Measurements from ENCODE around the gene DENND4A. TPM values are rescaled to one million over a fixed set of nuclear protein-coding genes. Genes with fewer than 3 reads are reported as not detected.

Gene DENND4A
- total and polyA plus RNA-seq, 9 of the 15 experiments (the other 6 are each of a cell fraction or from before 2014, with no cell fraction given) = 6.8 to 32.3 (median 19.9) TPM

GRCh38 chr15:65818927-65819562, 27.0 kb upstream of the DENND4A start (continued):
- TF ChIP-seq UBTF (IDR thresholded peaks at IDR 0.05; ENCODE audit: borderline replicate concordance in 1 of 2, low read depth in 2 of 2, low read length in 2 of 2) = no peak
- no peak for TF ChIP-seq PTBP1 (IDR thresholded peaks at IDR 0.05; ENCODE audit: low read depth, low read length)
- TF ChIP-seq RUNX1 (IDR thresholded peaks at IDR 0.05; ENCODE audit: low read depth) = no peak
- TF ChIP-seq SMAD4 (CRISPR knock-in tag; conservative IDR thresholded peaks at IDR 0.05) = no peak
- TF ChIP-seq ZKSCAN8 (CRISPR knock-in tag; IDR thresholded peaks at IDR 0.05) = no peak
- TF ChIP-seq CCNT2 (IDR thresholded peaks at IDR 0.05; ENCODE audit: borderline replicate concordance, extremely low read depth, insufficient read length, low read depth, low read length) = no peak
- TF ChIP-seq ZFX (CRISPR knock-in tag; IDR thresholded peaks at IDR 0.05) = no peak
- no peak for TF ChIP-seq ZNF589 (CRISPR knock-in tag; IDR thresholded peaks at IDR 0.05; ENCODE audit: low read depth)
- TF ChIP-seq ZNF23 (CRISPR knock-in tag; IDR thresholded peaks at IDR 0.05) = no peak
- no peak for TF ChIP-seq BRCA1 (IDR thresholded peaks at IDR 0.05)
- TF ChIP-seq BRCA1 (CRISPR knock-in tag; IDR thresholded peaks at IDR 0.05) = no peak
- TF ChIP-seq ZNF121 (CRISPR knock-in tag; conservative IDR thresholded peaks at IDR 0.05) = no peak
- no peak for TF ChIP-seq ZNF766 (CRISPR knock-in tag; conservative IDR thresholded peaks at IDR 0.05)
- TF ChIP-seq SIN3A (IDR thresholded peaks at IDR 0.05; ENCODE audit: borderline replicate concordance in 2 of 2, control insufficient read depth in 1 of 2, low read depth in 2 of 2, low read length in 2 of 2) = no peak
- no peak for TF ChIP-seq GATAD2A (IDR thresholded peaks at IDR 0.05)
- no peak for TF ChIP-seq THRB (CRISPR knock-in tag; conservative IDR thresholded peaks at IDR 0.05)
- no peak for TF ChIP-seq SOX6 (IDR thresholded peaks at IDR 0.05)
- no peak for TF ChIP-seq E2F3 (CRISPR knock-in tag; IDR thresholded peaks at IDR 0.05)
- TF ChIP-seq ZFP30 (CRISPR knock-in tag; IDR thresholded peaks at IDR 0.05; ENCODE audit: borderline replicate concordance) = no peak
- TF ChIP-seq ZBTB49 (CRISPR knock-in tag; IDR thresholded peaks at IDR 0.05; ENCODE audit: borderline replicate concordance) = no peak
- no peak for TF ChIP-seq CTCF (IDR thresholded peaks at IDR 0.05 in 2 of 3, conservative IDR thresholded peaks at IDR 0.05 in 1 of 3; ENCODE audit: insufficient read depth in 2 of 3, low read depth in 1 of 3, low read length in 3 of 3)
- no peak for TF ChIP-seq ZSCAN29 (IDR thresholded peaks at IDR 0.05)
